AG09309 (cell line): ENCODE measurements around the gene KIF2C.

Experiments
- DNase-seq: peaks from one replicate; pipeline ENCODE4 v3.0.0-alpha.2; 2010; ENCODE audit warnings: low read depth
- H3K4me3 ChIP-seq: 2 replicates; pipeline ENCODE4 v1.5.1; 2011; ENCODE audit warnings: mild to moderate bottlenecking, low read depth, low read length, moderate library complexity; ENCODE audit not compliant: control insufficient read depth
- TF ChIP-seq, protein P1 (sequence below): IDR thresholded peaks from 2 replicates; pipeline ENCODE4 v1.5.1; 2011; ENCODE audit warnings: mild to moderate bottlenecking, low read depth, low read length, inconsistent platforms; ENCODE audit not compliant: insufficient read depth, control insufficient read depth; ENCODE audit errors: missing control alignments

KIF2C gene

DNA sequence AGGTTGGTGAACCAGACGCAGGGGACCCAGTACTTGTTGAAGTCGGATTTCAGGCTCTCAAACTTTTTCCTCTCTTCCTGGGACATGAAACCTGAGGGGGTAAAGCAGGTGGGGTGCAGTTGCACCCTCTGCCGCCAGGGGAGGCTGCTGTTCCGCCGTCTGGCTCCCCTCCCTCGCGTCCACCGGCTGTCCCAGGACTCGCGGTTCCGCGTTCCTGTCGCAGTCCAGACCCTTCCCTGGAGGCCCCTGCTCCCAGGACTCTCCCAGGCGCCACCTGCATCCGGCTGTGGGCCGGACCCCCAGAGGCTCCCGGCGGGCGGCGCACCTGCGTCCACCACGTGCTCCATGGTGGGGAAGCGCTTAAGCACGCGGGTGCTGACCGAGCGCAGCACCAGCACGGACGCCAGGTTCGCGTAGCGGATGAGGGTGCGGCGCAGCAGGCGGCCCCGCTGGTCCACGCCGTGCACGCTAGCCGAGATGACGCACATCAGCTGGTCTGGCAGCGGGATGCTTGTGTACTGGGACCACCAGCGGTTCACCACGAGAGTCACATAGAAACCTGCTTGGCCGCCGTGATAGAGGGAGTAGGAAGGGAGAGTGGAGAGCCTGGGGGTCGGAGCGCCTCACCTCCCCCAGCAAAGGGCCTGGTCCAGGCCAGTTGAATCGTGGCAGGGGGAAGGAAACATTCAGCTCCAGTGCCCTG is 46.7 kb downstream of the KIF2C start:
- TF ChIP-seq, protein P1, sequence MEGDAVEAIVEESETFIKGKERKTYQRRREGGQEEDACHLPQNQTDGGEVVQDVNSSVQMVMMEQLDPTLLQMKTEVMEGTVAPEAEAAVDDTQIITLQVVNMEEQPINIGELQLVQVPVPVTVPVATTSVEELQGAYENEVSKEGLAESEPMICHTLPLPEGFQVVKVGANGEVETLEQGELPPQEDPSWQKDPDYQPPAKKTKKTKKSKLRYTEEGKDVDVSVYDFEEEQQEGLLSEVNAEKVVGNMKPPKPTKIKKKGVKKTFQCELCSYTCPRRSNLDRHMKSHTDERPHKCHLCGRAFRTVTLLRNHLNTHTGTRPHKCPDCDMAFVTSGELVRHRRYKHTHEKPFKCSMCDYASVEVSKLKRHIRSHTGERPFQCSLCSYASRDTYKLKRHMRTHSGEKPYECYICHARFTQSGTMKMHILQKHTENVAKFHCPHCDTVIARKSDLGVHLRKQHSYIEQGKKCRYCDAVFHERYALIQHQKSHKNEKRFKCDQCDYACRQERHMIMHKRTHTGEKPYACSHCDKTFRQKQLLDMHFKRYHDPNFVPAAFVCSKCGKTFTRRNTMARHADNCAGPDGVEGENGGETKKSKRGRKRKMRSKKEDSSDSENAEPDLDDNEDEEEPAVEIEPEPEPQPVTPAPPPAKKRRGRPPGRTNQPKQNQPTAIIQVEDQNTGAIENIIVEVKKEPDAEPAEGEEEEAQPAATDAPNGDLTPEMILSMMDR = peak; percentile 97
- H3K4me3 ChIP-seq = peak overlapping the region; percentile 32
- DNase-seq = no peak

DNA sequence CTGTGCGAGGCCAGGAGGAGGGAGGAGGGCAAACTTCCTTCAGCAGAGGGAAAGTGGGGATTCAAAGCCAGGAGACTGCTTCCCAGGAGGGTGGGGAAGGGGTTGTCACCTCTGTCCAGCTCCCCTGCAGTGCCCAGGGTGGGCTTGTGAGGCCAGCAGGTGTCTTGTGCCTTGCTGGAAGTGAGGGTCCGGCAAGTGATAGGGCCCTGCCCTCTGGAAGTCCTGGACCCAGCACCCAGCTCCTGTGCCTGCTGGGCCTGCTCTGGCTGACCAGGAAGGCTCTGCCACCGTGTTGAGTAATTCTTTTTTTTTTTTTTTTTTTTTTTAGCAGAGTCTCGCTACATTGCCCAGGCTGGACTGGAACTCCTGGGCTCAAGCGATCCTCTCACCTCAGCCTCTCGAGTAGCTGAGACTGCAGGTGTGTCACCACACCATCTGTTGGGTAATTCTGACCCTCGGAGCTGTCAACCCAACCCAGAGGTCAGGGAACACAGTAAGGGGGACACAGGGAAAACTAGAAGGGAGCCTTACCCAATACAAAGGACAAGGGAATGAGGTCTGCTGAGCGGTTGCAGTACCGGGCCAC is 47.3 kb downstream of the KIF2C start:
- no peak for DNase-seq
- H3K4me3 ChIP-seq = no peak overlapping the region
- TF ChIP-seq, protein P1 = no peak

- TF ChIP-seq, protein P1 = no peak
- H3K4me3 ChIP-seq = no peak overlapping the region
- DNase-seq = no peak
Measured at GRCh38 chr1:44787506-44787905, 47.9 kb downstream of the KIF2C start.

DNA sequence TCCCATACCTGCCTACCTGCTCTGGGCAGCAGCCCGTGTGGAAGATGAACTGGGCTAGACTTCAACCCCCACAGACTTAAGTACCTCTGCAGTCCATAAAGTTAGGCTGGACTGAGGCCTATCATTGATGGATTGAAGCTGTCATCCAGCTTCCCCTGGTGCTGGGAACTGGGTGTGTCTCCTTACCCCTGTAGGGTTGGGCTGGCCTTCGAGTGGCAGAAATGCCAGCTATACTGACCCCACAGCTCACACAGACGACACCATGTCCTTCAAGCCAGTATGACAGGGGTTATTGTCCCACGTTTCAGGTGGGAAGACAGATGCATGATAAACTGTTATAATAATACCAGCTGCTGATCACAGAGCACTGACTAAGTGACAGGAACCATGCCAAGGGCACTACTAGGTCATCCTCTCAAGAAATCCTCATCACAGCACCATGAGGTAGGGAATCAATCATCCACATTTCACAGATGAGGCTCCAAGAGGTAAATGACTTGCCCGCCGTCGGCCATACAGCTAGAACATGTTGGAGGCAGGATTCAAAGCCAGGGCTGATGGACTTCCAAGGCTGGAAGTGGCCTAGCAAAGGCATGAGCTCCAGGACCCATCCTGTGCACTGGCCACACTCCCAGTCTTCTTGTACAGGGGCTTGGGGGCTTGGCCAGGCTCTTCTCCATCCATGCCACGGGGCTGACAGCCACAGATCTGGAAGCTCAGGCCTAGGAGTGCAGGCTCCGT is 48.7 kb downstream of the KIF2C start, which contains the start of gene BEST4:
TSS of gene BEST4 (minus strand) at position 51 of the 741 bp plus-strand sequence. CDS start 465 bp downstream, outside the sequence.
- TF ChIP-seq, protein P1 = no peak
- no peak within 1 kb of the TSS for H3K4me3 ChIP-seq
- no peak for DNase-seq

DNA sequence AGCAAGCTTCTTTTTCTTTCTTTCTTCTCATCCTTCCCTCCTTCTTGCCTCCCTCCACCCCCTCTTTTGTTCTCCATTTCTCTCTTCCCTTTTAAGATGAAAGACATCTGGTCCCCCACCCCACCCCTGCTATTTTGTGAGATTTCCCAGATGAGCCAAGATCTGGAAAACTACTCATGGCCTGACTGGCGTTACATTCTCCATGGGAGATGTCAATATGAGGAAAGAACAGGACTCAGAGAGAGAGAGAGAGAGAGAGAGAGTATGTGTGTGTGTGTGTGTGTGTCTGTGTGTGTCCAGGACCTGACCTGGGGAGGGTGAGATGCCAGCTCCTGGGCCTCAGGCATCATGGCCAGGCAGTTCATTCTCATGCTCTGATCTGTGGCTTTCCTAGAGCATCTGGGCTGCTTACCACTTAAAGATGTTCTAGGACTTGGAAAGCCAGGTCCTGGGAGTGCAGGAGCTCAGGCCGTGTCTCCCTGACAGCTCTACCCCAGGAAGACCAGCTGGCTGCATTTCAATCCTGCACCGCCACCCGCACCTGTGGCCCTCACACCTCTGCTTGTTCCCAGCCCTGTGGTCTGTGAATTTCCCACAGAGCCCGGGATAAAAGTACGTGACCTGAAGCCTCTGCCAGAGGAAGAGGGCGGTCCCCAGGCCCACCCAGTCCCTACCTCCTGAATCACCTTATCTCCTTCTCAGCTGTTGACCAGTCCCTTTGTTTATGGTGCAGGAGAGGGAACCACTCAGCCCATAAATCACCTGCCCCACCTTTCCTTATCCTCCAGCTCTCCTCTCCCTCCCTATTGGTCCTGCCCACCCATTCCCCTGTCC is 51.5 kb downstream of the KIF2C start:
- TF ChIP-seq, protein P1 = no peak
- no peak overlapping the region for H3K4me3 ChIP-seq
- no peak for DNase-seq
